ENCODE data around the gene ALOX5.
"Not testable (repeated sequence)": the region's sequence is repeated elsewhere in the genome, so short reads cannot be mapped to it uniquely, and the experiment has no call there.

The ALOX5 gene

DNA sequence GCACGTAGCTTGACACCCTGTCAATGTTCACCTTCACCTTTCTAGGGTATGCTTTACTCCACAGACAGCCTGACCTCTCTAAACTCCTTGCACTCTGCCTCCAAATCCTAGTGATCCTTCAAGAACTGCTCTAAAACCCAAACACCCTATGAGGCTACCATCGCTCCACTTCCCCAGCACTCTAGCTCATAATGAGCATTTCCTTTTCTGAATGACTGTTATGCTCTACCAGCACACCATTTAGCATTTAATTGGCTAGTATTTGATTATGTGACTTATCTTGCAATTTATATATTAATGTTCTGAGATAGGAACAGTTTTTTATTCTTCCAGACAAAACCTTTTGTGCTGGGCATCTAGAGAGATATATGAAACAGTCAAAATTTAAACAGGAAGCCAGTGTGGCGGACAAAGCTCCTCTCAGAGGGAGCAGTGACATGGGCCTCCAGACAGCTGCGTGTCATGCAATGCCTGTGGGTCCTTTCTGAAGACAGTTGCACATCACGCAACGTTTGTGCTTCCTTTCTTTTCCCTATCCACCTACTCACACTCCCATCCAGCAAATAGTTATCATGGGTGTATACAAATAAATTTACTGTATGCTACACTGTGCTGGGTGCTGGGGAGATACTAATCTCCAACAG is 86.3 kb downstream of the ALOX5 start:
- DNase-seq (ENCODE audit: low read depth, low spot score), result no peak
- H3K27ac ChIP-seq, result no peak overlapping the region

DNA sequence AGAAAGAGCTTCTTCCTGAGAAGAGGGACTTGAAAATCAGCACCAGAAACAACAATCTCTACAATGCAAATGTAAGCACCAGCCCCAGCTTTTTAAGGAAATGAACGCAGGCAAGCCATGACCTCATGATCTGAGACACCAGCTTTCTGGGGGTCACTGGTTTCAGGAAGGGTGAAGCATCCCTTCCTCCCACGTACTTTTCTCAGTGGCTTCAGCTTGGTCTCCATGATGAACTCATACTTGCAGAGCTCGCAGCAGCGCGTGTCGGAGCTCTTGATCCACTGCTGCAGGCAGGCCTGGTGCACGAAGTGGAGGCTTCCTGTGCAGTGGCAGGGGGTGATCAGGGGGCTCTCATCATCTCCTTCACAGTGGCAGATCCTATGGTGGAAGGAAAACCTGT is 87.0 kb downstream of the ALOX5 start:
- no peak overlapping the region for H3K27ac ChIP-seq
- no peak for DNase-seq (ENCODE audit: low read depth, low spot score)

DNA sequence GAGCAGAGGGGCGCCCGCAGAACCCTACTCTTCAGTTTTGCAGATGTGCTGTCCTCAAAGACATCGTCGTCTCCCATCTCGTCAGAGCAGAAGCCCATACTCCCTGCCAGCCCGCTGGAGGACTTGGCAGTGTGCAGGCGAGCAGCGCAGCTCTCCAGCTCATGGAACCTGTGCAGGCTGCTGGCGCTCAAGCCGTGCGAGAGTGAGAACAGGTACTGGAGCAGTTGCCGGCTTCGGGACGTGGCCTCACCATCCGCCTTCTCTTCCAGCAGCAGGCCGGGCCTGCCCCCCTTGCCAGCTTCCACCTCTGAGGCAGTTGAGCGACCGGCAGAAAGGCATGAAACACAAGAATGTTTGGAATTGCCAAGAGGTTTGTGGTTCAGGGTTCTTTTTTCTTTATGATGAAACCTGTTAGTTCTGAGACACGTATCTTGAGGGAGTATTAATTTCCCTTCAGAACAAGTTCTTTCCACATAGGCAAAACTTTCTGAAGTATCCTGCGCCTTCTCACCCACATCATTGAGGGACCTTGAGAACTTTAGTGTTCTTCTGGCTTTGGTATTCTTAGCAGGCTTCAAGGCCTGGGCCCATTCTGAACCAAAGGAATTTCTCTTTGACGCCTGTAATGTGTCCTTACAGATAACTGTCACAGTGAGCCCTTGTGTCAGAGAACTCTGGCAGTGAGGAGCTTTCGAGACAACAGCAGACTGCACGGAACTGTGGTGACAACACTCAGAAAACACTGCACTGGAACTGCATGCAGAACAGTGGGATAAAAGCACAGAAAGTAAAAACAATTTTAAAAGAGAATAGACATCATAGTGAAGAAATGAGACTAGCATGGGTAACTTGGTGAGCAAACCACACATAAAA is 89.5 kb downstream of the ALOX5 start:
- H3K27ac ChIP-seq, result no peak overlapping the region
- no peak for DNase-seq (ENCODE audit: low read depth, low spot score)

DNA sequence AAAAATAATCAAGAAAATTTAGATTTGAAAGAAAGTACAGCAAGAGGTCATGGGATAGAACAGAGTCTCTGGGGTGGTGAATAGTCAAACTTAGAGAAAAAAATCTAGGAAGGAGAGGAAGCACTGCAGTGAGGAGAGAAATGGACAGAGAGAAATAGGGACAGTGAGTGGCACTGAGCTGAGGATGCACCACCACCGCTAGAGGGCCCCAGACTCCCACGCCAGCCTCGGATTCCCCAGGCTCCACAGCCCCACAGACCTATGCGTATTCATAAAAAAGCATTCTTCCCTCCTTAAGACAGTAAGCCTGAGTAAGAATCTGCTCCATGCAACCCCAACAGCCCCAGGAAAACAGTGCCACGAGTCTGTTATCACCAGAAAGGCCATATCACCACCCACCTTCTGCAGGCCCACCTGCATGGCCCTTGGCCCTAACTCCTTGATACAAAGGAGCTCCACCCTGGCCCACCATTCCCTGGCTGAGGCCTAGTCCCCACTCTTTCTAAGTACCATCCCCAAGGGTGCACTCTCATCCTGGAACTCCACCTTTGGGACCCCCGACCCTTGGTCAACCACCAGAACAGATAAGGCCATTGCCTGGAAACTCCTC is 91.0 kb downstream of the ALOX5 start:
- no peak overlapping the region for H3K27ac ChIP-seq
- no peak for DNase-seq (ENCODE audit: low read depth, low spot score)

DNA sequence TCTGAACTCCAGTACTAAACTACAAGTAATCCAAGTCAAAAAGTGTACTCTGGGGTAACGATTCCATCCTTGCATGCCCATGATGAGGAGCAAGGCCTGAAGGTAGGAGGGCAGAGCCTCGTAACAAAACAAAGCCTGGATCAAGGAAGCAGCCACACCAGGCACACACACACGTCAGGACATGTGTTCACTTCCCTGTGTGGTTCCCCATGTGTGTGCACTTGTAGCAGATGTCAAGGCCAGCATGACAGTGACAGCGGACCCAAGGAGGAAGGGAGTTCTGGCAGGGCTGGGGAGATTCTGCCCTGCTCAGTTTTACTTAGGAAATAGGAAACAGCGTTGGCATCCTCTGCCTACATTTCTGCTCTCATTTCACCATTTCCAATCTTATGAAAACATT is 92.8 kb downstream of the ALOX5 start:
- H3K27ac ChIP-seq, result no peak overlapping the region
- no peak for DNase-seq (ENCODE audit: low read depth, low spot score)

DNA sequence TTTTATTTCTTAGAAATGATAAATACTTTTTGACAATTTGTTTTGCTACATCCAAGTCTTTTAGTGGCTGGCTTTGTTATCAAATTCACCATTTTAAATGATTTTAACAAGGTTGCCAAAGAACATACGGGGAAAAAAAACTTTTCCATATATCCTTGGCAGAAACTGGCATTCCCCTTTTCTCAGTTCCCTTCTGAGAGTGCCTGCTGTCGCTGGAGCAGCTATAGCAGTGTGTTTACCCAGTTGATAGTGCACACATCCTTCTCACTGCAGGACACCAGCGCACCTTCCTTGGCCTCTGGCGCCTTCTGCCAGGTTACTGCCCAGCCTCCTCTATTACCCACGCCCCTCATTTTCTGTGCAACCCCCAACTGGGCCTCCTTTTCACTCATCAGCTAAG is 94.1 kb downstream of the ALOX5 start:
- no peak overlapping the region for H3K27ac ChIP-seq
- no peak for DNase-seq (ENCODE audit: low read depth, low spot score)

DNA sequence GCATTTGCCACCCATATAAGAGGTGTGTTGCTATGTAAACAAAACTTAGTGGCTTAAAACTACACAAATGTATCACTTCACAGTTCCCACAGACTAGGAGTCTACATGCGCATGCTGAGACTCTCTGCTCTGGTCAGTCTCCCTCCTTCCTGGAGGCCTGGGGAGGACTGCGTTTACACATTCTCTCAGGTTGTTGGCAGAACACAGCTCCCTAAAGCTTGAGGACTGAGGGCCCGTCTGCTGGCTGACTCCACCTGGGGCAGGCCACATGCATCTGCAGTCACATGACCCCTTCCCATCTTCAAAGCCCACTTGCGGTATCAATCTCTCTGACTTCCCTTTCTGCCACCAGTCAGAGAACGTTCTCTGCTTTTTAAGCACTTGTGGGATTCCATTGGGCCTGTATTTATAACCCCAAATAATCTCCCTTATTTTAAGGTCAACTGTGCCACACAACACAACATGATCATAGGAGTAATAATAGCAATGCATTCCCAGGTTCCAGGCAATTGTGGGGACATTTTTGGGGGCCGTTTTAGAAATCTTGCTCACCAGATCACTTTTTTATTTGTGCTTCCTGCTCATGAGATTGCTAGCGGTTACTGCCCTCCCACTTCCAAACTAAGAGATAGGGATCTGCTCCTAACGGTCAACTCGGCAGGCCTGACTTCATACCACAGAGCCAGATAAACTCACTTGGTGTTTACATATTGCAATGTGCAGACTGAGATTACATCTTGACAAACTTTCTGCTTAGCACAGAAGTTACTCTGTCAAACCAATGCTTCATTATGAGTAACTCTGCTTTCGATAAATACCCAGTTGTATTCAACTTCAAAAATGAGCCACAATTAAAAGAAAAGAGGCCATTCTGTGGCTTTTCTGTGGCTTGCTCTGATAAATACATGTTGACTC is 96.3 kb downstream of the ALOX5 start:
- H3K27ac ChIP-seq, result no peak overlapping the region
- peak; percentile 22 for DNase-seq (ENCODE audit: low read depth, low spot score)

DNA sequence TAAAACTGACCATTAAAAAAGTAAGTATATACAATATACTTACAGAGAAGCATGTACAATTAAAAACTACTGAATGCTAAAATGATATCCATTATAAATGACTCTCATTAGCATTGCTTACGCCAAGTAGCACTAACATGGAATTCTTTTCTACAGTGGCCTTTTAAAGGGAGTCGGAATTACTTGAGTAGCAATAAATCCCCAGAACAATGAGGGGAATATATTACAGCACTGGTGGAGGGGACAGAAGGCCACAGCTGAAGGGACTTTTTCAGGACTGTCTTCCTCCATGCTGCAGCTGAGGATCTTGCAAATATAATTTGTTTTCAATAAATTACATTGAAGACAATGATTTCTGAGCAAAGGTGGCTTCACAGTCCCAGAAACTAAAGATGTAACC is 97.0 kb downstream of the ALOX5 start:
- H3K27ac ChIP-seq, result no peak overlapping the region

DNA sequence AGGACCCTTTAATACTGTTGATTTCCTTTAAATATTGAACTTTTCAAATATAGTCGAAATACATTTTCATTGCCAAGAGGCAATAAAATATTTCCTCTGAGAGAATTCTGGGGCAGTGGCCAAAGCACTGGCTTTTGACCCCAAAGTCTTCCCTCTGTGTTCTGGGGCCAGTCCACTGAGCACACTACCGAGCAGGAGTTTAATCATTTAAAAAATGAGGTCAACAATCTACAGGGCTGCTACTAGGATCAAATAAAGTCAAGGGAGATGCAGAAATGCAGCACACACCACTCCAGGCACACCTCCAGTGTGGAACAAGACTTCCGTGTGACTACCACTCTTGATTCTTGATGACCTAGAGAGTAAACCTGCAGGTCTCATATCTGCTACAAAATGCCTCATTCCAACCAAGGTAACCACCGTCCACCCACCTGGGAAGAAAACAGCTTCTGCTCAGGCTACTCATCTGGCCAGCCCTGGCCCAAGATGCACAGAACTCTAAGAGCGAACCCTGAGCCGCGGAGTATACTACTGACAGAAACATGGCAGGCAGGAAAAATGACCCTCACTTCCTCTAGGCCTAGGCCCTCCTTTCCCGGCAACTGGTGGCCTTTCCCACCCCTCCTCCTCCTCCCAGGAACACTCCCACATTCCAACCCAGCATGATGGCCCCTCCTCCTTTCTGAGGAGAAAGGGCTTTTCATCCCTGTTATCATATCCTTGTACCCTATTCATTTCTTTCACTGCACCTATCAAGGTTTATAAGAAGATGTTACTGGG is 97.7 kb downstream of the ALOX5 start:
- H3K27ac ChIP-seq, result no peak overlapping the region
- no peak for DNase-seq (ENCODE audit: low read depth, low spot score)

More for the DNA sequence above, 97.0 kb downstream of the ALOX5 start:
- DNase-seq (ENCODE audit: low read depth, low spot score), result no peak

DNA sequence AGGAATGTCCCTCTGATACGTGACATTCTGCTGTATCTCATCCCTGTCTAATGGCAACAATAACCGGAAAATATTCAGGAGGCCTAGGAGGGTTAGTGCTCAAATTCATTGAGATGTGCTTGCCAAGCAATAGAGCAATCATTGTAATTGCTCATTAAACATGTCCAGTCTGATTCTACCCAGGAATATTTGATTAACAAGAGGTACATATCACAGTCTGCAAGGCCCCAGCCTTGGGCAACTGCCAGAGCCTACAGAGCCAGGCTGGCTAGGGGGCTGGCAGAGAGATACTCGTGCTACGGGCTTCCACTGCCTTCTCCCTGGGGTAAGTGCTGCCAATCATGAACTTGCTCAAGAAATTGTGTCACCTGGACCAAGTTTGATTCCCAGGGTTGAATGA is 99.1 kb downstream of the ALOX5 start:
- no peak for DNase-seq (ENCODE audit: low read depth, low spot score)
- no peak overlapping the region for H3K27ac ChIP-seq

DNA sequence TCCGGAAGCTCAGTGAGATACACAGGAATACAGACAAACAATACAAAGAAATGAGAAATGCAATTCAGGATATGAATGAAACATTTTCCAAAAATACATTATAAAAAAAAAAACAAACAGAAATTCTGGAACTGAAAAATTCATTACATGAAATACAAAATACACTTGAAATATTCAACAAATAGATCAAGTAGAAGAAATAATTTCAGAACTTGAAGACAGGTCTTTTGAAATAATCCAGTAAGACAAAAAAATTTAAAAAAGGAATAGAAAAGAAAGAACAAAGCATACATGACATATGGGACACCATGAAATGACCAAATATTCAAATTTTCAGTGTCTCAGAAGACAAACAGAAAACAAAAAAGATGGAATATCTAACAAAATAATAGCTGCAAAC is 102.5 kb downstream of the ALOX5 start:
- H3K27ac ChIP-seq, result no peak overlapping the region
- no peak for DNase-seq (ENCODE audit: low read depth, low spot score)

DNA sequence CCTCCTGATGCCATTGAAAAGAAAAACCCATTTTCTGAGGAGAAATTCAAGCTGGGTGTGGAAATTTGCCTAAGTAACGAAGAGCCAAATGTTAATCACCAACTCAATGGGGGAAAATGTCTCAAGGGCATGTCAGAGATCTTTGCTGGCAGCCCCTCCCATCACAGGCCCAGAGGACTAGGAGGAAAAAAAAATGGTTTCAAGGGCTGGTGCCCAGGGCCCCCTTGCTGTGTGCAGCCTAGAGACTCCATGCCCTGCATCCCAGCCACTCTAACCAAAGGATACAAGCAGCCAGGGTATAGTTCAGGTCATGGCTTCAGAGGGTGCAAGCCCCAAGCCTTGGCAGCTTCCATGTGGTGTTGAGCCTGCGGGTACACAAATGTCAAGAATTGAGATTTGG is 106.3 kb downstream of the ALOX5 start:
- no peak for DNase-seq (ENCODE audit: low read depth, low spot score)
- no peak overlapping the region for H3K27ac ChIP-seq

DNA sequence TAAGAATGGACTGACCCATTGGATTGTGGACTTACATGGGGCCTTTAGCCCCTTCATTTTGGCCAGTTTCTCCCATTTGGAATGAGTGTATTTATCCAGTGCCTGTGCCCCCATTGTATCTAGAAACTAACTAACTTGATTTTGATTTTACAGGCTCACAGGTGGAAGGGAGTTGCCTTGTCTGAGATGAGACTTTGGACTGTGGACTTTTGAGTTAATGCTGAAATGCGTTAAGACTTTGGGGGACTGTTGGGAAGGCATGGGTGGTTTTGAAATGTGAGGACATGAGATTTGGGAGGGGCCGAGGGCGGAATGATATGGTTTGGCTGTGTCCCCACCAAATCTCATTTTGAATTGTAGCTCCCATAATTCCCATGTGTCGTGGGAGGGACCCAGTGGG is 107.1 kb downstream of the ALOX5 start:
- not testable (repeated sequence) for H3K27ac ChIP-seq; DNase-seq (ENCODE audit: low read depth, low spot score)

DNA sequence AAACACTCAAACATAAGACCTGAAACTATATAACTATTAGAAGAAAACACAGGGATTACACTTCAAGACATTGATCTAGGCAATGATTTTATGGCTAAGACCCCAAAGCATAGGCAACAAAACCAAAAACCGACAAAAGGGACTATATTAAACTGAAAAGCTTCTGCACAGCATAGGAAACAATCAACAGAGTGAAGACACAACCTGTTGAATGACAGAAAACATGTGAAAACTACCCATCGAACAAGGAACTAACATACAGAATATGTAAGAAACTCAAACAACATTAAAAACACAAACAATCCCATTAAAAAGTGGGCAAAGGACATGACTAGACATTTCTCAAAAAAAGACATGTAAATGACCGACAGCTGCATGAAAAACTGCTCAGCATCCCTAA is 109.0 kb downstream of the ALOX5 start:
- DNase-seq (ENCODE audit: low read depth, low spot score), result no peak
- no peak overlapping the region for H3K27ac ChIP-seq

DNA sequence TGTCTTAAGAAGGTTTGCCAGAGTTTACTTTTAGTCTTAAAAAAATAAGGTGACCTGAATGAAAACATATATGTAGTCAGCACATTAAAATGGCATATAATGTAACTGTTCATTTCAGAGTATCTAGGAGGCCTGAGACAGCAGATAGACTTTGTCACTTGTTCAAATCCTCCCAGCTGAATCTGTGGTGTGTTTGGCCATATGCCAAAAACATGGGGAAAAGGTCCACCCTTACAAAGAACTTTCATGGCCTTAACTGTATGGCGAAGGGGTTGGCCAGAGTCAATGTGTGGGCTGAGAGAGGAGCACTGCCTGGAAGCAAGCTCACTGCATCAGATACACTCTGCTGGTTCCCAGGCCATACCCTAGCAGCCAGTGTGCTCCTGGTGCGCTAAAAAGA is 113.7 kb downstream of the ALOX5 start:
- H3K27ac ChIP-seq, result no peak overlapping the region

DNA sequence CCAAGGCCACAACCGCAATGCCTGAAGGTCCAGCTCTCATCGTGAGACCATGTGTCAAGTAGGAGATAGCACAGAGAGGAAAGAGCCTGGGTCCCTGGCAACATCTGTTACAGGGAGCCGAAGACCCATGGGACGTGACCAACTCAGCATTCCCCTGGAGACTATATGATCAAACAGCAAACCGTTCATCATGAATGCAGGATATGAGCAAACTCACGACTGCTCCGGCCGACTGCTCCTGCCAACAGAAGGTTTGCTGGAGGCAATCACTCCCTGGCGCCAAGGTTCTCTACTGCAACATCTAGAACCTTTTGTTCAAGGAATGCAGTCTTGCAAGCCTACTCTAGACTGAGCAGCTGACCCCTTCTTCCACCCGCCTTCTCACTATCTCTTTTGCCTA is 114.3 kb downstream of the ALOX5 start:
- DNase-seq (ENCODE audit: low read depth, low spot score), result no peak
- no peak overlapping the region for H3K27ac ChIP-seq

More for the DNA sequence above, 113.7 kb downstream of the ALOX5 start:
- DNase-seq (ENCODE audit: low read depth, low spot score), result no peak

DNA sequence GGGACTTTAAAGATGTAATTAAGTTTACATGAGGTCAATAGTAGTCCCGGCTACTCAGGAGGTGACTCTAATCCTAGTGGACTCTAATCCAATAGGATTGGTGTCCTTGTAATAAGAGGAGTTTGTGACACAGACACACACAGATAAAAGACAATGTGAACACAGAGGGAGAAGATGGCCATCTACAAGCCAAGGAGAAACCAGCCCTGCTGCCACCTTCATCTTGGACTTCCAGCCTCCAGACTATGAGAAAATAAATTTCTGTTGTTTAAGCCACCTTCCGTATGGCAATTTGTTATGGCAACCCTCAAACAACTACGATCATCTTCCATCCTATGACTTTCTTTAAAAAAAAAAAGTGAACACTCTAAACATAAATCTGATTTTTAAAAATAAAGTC is 116.3 kb downstream of the ALOX5 start:
- DNase-seq (ENCODE audit: low read depth, low spot score), result no peak
- H3K27ac ChIP-seq, result no peak overlapping the region

DNA sequence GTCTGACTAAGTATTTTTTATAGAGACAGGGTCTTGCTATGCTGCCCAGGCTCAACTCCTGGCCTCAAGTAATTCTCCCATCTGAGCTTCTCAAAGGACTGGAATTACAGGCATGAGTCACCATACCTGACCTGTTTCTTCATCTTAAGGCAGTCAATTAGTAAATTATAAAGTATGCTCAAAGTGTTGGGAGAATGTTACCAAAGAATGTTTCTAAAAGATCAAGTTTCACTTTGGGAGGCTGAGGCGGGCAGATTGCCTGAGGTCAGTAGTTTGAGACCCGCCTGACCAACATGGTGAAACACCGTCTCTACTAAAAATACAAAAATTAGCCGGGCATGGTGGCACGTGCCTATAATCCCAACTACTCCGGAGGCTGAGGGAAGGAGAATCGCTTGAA is 117.0 kb downstream of the ALOX5 start:
- DNase-seq (ENCODE audit: low read depth, low spot score), result no peak

More for the DNA sequence above, 117.0 kb downstream of the ALOX5 start:
- no peak overlapping the region for H3K27ac ChIP-seq
